Panc1 (cell line): ENCODE measurements around the gene HSD17B3.

Source experiments
- CTCF ChIP-seq: fragments of 450-650 bp; IDR thresholded peaks from 2 replicates; pipeline ENCODE4 v1.5.1; 2017; ENCODE audit warnings: mild to moderate bottlenecking
- POLR2AphosphoS5 ChIP-seq: IDR thresholded peaks from 2 replicates; pipeline ENCODE4 v1.6.1; 2012; ENCODE audit warnings: mild to moderate bottlenecking, low read depth, low read length, moderate library complexity
- SIN3A ChIP-seq: IDR thresholded peaks from 2 replicates; pipeline ENCODE4 v1.6.1; 2012; ENCODE audit warnings: low read depth, mild to moderate bottlenecking, low read length, moderate library complexity, borderline replicate concordance; ENCODE audit not compliant: insufficient read depth

GRCh38 chr9:96209407-96210271, 92.3 kb downstream of the HSD17B3 start:
- no peak for TF ChIP-seq CTCF
- no peak for TF ChIP-seq POLR2AphosphoS5
- TF ChIP-seq SIN3A: no peak
